NCI-H82 treated with DMSO at 0.1 percent for 48 hours (cell line): ENCODE measurements around the gene ANKRD61.
A peak's percentile ranks its signal among the peaks of the same experiment; 100 is the strongest.
"Not testable (repeated sequence)": the region's sequence is repeated elsewhere in the genome, so short reads cannot be mapped to it uniquely, and the experiment has no call there.

ENCODE experiments used
- DNase-seq: peaks from one replicate; lab custom pipeline; 2025; ENCODE audit not compliant: unreplicated experiment; lab: John Stamatoyannopoulos, UW

ANKRD61 gene

GRCh38 chr7:6030988-6031387 lies at the start of gene ANKRD61:
Gene ANKRD61, plus strand, starts transcription at chr7:6031376. Its CDS starts 0 bp downstream, at chr7:6031376.
- DNase-seq: no peak

GRCh38 chr7:5987061-5987460 lies 44.1 kb upstream of the ANKRD61 start:
- not testable (repeated sequence) for DNase-seq

GRCh38 chr7:5997210-5997808 lies 33.9 kb upstream of the ANKRD61 start:
- peak; percentile 20 for DNase-seq

GRCh38 chr7:6007386-6007785 lies 23.8 kb upstream of the ANKRD61 start:
- no peak for DNase-seq

DNA sequence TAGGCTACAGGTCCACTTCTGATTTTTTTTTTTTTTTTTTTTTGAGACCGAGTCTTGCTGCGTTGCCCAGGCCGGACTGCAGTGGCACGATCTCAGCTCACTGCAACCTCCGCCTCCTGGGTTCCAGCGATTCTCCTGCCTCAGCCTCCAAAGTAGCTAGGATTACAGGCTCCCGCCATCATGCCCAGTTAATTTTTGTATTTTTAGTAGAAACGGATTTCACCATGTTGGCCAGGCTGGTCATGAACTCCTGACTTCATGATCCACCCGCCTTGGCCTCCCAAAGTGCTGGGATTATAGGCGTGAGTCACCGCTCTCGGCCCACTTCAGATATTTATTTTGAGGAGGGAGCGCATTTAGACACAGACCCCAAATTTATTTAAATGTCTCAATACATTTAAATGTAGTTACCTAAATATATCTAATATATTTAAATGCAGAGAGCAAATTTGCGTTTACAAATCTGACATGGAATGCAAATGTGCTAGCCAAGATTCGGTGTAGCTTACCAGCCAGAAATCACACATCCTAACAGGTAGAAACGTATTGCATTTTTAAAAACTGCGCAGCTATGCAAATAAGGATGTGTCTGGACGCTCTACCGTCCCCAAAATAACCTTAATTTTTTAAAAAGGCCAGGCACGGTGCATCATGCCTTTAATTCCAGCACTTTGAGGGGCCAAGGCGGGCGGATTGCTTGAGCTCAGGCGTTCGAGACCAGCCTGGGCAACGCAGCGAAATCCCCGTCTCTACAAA lies 23.2 kb upstream of the ANKRD61 start:
- DNase-seq: not testable (repeated sequence)

DNA sequence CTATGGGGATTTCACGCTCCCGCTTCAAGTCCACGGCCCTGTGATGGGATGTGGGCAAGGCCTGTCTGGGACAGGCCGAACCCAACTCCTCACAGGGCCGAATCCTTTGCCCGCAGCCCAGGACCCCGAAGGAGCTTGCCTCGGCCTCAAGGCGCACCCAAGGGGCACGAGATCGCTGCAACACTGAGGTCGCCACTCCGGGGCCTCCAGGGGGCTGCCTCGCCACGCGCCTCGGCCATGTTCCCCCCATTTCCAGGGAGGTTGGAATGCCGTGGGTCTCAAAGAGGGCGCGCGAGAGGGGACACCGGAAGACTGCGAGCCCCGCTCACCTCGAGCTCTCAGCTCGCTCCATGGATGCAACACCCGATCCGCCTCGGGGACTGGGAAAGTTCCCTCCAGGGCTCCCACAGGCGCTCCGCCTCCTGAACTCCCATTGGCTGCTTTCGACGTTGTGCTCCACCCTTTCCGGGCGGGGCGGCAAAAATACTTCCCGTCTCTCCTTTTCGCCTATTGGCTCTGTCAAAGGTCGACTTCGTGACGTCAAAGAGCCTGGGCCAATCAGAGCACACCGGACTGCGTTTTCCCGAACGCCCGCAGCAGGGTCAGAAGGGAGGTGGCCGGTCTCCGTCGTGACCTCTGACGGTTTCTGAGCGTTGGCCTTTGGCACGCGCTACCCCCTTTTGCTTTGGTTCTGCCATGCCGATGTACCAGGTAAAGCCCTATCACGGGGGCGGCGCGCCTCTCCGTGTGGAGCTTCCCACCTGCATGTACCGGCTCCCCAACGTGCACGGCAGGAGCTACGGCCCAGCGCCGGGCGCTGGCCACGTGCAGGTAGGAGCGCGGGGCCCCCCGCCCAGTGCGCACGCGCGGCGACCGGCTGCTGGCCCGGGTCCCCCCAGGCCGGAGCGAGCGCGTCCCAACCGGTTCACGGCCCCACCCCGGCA lies 22.2 kb upstream of the ANKRD61 start, which contains the start of the genes AIMP2 and PMS2:
Gene AIMP2 (plus strand): TSS at position 605 of the 944 bp plus-strand sequence. CDS start 92 bp downstream, at position 697.
Gene PMS2 (minus strand): TSS at position 382 of the 944 bp plus-strand sequence. CDS start 30 bp downstream, at position 352.
- DNase-seq: peak; percentile 99

DNA sequence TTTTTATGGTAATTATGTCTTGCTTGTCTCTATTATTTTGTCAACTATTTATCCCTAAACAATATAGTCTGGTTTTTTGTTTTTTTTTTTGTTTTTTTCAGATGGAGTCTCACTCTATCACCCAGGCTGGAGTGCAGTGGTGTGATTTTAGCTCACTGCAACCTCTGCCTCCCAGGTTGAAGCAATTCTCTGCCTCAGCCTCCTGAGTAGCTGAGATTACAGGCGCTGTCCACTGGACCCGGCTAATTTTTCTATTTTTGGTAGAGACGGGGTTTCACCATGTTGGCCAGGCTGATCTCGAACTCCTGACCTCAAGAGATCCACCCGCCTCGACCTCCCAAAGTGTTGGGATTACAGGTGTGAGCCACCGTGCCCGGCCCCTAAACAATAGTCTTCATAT lies 20.8 kb upstream of the ANKRD61 start:
- DNase-seq: not testable (repeated sequence)

- no peak for DNase-seq
Observed at GRCh38 chr7:6011541-6011940, 19.6 kb upstream of the ANKRD61 start.

GRCh38 chr7:6012355-6013104 lies 18.6 kb upstream of the ANKRD61 start:
- DNase-seq: no peak

DNA sequence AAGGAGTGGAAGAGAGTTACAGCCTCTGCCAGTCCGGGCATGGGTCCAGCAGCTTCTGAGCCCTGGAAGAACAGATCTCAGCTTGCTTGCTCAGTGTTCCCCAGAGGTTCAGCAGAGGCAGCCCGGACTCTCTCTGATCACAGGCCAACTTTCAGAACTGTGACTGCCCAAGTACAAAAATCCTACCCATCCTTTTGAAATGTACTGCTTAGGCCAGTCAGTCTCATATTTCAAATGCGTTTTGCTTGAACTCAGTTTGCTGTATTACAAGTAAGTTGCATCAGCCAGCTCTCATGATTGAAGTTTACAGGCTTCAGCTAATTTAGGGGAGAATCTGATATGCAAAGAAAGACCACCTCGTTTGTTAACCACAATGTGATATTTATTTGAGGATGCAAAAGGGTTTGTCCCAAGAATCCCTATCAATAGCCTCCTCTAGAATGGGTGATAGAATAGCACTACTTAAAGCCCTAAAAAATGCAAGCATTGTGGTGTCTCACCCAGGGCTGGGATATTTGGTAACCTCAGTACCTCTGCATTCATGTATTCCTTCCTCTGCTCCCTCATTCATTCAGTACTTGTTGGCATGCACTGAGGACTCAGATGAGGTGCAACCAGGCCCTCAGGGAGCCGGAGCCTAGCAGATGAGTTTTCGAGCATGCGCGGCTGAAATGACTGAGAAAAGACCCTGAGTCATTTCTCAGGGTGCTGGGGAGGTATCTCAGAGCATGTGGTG lies 15.1 kb upstream of the ANKRD61 start:
- DNase-seq: no peak

DNA sequence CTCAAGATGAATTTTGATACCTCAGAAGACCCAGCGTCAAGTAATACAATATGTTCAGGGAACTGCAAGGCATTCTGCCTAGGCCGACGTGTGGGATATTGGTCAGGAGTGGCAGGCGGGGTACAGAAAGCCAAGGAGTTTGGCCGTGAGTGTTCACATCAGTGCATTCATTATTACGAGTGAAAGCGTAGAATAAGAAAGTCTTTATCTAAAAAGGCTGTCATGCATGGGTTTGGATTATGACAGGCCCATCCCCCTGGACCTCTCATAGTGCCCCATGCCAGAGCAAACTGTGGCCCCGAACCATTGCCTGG lies 14.6 kb upstream of the ANKRD61 start:
- no peak for DNase-seq

GRCh38 chr7:6020371-6021286 lies 10.5 kb upstream of the ANKRD61 start:
- no peak for DNase-seq

GRCh38 chr7:6022707-6023106 lies 8.5 kb upstream of the ANKRD61 start:
- no peak for DNase-seq

GRCh38 chr7:6023974-6024435 lies 7.2 kb upstream of the ANKRD61 start:
- no peak for DNase-seq

- no peak for DNase-seq
Observed at GRCh38 chr7:6026011-6026819, 5.0 kb upstream of the ANKRD61 start.

DNA sequence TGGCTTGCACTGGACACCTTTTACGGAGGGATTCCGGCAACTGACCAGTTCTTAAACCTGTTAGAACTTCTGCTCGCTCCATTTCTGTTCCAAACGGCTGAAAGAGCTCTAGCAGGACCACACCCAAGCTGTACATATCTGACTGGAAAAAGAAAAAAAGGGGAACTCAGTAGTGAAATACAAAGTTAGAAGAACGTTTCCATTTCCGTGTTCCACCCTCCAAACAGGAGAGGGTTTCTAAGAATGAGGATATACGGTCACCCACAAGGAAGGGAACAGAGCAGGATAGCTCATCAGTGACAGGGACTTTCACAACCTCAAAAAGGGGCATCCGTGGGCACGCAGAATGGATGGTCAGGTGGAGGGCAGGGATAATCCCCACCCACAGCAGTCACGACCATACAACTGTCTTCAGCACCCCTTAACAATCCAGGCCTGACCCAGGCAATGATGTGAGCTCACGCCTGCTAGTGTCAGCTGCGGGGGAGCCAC lies 4.3 kb upstream of the ANKRD61 start:
- DNase-seq: no peak

- no peak for DNase-seq
Observed at GRCh38 chr7:6027806-6028365, 3.3 kb upstream of the ANKRD61 start.

DNA sequence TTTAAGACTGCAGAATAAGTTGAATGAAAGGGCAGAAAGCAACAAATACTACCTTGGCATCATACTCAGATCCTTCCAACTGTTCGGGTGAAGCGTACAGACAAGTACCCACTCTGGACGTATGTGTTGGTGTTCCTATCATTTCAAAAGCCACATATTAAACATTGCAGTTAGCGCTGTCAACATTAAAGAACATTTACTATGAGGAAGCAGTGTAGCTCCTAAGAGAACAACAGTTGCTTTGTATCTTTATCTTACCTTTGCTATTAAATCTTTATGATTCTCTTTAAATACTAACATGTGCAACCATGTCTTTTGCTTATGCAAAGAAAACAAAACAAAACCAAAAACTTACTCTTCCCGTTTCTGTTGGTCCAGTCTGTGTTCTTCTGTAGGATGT lies 2.6 kb upstream of the ANKRD61 start:
- no peak for DNase-seq
